GM12872 (cell line): ENCODE data around the gene UGT2B10.
"Not testable (repeated sequence)": the region's sequence is repeated elsewhere in the genome, so short reads cannot be mapped to it uniquely, and the experiment has no call there.

Source experiments
- CTCF ChIP-seq: IDR thresholded peaks from 3 replicates; pipeline ENCODE4 v1.5.1; 2011; ENCODE audit warnings: low read depth, mild to moderate bottlenecking, low read length, moderate library complexity; ENCODE audit not compliant: insufficient read depth

Gene UGT2B10

DNA sequence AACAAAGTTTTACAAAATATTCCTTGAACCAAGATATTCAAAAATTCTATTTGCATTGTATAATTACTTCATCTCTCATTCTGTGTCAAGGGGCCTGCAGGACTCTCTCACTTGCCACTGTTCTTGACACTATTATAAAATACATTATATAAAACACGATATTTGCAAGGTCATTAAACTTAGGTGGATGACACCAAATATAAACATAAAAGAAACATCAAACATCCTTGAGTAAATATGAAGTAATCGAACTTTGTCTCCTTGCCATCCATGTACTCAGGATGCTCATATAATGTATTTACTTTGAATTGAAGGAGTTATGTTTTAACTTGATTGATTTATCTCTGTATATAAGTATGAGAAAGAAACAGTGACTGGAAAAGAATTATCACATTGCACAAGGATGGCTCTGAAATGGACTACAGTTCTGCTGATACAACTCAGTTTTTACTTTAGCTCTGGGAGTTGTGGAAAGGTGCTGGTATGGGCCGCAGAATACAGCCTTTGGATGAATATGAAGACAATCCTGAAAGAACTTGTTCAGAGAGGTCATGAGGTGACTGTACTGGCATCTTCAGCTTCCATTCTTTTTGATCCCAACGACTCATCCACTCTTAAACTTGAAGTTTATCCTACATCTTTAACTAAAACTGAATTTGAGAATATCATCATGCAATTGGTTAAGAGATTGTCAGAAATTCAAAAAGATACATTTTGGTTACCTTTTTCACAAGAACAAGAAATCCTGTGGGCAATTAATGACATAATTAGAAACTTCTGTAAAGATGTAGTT lies at the start of gene UGT2B10:
TSS of gene UGT2B10 (plus strand) at position 378 of the 793 bp plus-strand sequence. CDS start at position 404, 26 bp downstream.
- not testable (repeated sequence) for TF ChIP-seq CTCF

DNA sequence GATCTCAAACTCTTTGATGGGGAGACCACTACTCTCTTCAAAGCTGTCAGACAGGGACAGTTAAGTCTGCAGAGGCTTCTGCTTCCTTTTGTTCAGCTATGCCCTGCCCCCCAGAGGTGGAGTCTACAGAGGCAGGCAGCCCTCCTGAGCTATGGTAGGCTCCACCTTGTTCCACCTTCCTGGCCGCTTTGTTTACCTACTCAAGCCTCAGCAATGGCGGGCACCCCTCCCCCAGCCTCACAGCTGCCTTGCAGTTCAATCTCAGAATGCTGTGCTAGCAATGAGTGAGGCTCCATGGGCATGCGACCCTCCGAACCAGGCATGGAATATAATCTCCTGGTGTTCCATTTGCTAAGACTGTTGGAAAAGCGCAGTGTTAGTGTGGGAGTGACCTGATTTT lies 42.1 kb upstream of the UGT2B10 start:
- no peak for TF ChIP-seq CTCF

GRCh38 chr4:68780232-68780631 lies 35.6 kb upstream of the UGT2B10 start:
- TF ChIP-seq CTCF, result no peak

DNA sequence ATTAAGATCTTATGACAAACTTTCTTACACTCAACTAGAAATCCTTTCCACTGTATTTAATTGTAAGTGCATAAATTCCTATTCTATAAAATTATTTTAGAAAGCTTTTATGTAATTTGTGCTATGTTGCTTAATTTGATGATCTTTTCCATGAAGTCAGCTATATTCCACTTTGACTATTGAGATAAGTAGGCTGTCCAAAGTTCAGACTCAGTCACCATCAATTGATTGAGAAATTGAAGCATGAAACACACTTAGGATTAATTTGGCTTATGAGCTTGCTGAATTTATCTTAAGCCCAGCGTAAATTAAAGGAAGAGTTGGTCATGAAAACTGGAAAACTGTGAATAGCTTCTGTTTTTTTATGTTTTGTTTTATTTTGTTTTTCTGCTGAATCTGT lies 18.7 kb upstream of the UGT2B10 start:
- TF ChIP-seq CTCF, result no peak

GRCh38 chr4:68797618-68798017 lies 18.2 kb upstream of the UGT2B10 start:
- TF ChIP-seq CTCF, result no peak

GRCh38 chr4:68803013-68803412 lies 12.8 kb upstream of the UGT2B10 start:
- TF ChIP-seq CTCF, result no peak

GRCh38 chr4:68808060-68808459 lies 7.7 kb upstream of the UGT2B10 start:
- TF ChIP-seq CTCF, result no peak

DNA sequence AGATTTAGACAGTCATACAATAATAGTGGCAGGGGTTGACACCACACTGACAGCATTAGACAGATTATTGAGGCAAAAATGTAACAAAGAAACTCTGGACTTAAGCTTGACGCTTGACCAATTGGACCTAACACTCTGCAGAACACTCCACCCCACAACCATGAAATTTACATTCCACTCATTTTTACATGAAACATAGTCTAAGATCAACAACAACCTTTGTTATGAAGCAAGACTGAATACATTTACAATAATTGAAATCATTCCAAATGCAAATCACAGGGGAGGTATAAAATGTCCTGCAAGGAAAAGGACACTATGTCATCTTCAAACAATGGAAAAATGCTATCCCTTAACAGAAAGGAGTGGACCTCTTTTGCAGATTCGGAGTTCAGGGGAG lies 4.9 kb upstream of the UGT2B10 start:
- no peak for TF ChIP-seq CTCF
